ENCODE results near the gene AP3D1.
"Not testable (repeated sequence)": the region's sequence is repeated elsewhere in the genome, so short reads cannot be mapped to it uniquely, and the experiment has no call there.

AP3D1 gene

DNA sequence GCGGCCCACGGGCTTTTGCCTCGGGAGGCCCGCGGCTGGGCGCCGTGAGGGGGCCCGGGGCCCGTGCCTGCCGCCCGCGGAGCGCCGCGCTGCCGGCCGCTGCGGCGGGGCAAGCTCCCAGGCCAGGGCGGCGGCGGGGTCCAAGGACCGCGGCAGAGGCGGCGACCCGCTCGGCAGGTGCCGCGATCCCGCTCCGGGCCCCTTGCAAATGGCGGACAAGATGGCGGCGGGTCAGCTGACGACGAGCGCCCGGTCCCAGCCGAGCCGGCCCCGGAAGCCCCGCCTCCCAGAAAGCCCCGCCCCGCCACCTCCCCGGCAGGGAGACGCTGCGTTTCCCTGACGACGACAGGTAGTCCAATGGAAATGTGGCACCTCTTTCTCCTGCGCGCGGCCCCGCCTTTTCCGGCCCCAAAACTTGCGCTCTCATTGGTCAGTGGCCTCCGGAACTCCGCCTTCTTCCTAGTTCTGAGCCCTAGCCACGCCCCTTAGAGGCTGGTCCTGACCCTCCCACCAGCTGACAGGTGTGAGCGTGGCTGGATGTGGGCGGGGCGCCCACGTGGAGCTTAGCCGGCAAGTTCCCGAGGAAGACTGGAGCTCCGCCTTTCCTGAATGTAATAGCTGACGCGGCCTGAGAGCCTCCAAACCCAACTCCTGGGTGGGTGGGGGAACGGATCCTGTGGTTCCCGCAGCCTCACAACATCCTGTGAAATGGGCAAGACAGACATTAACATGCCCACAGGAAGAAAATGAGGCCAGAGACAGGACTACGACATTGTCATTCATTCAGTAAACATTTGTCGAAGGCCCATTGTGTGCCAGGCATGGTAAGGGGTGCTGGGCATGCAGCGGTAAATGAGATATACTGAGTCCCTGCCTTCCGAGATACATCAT is at the start of gene AP3D1:
AP3D1 (minus strand) TSS at position 228 of the 891 bp plus-strand sequence. CDS start 232 bp downstream, outside the sequence.
- DNase-seq: peak; percentile 100
- ATAC-seq: peak; percentile 92

DNA sequence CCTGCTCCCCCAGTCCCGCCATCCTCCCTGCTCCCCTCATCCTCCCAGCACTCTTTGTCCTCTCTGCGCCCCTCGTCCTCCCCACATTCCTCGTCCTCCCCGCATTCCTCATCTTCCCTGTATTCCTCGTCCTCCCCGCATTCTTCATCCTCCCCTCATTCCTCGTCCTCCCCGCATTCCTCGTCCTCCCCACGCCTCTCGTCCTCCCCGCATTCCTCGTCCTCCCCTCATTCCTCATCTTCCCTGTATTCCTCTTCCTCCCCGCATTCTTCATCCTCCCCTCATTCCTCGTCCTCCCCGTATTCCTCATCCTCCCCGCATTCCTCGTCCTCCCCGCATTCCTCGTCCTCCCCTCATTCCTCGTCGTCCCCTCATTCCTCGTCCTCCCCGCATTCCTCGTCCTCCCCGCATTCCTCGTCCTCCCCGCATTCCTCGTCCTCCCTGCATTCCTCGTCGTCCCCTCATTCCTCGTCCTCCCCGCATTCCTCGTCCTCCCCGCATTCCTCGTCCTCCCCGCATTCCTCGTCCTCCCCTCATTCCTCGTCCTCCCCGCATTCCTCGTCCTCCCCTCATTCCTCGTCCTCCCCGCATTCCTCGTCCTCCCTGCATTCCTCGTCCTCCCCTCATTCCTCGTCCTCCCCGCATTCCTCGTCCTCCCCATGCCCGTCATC is 49.4 kb upstream of the AP3D1 start:
- DNase-seq, ATAC-seq: not testable (repeated sequence)

DNA sequence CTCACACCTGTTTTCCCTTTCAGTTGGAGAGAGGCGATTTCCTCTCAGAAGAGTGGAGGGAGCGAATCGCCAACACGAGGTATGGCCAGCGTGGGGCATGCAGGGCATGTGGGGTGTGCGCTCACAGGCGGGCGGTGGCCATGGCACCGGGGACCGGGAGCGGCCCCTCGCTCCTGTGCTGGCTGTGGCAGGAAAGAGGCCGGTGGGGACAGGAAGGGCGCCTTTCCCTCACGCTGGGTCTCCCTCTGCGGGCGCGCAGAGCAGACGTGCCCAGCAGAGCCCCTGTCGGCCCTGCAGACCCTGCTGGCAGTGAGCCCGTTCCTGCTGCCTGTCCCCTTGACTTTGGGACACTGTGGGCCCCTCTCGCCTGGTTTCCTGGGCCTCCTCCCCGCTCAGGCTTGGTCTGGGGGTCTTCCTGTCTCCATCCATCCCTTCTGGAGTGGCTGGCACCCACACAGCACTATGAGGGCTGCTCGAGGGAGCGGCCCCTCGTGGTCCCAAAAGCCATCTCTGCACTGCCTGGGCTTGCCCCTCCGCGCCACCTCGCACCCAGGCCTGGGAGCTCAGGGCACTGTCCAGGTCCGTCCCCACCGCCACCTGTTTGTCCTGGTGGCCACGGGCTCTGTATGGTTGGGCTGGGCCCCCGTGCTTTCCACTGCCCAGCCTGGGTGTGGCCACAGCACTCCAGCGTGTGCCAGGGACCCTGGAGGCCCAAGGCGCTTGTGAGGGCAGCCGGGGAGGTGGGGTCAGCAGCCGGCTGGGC is 48.7 kb upstream of the AP3D1 start:
- DNase-seq (no peak), ATAC-seq (no peak)

DNA sequence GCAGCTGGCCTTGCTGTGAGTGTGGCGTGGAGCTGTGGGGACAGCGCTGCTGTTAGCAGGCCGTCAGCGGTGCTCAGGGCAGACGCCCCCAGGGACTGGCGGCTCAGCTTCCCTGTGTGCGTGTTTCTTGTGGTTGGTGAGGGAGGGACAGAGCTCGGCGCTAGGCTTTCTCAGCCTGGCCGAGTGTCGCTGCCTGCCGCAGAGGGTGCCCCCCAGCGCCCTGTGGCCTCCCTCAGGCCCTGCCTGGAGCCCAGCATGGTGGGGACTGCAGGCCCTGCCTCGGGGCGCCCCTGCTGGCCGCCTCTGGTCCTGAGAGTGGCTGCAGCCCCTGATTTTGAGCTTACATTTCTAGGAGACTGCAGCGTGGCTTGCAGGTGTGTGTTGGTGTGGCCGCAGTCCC is 47.8 kb upstream of the AP3D1 start:
- no peak for DNase-seq
- no peak for ATAC-seq

DNA sequence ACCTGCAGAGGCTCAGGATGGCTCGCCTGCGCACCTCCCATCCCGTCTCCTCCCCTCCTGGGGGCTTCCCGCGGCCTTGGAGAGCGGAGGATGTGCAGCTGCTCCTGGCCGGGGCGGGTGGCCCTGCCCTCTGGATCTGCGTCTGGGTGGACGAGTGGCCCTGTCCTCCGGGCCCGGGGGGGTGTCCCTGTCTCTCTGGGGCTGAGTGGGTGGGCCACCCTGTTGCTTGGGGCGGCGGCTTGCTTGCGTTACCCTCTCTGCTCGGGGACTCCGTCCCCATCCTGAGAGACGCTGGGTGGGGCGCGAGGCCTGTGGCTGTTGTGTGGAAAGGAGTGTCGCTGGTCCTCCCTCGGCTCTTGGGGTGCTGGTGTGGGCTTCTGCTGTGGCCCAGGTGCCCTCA is 47.0 kb upstream of the AP3D1 start:
- ATAC-seq (no peak), DNase-seq (no peak)

DNA sequence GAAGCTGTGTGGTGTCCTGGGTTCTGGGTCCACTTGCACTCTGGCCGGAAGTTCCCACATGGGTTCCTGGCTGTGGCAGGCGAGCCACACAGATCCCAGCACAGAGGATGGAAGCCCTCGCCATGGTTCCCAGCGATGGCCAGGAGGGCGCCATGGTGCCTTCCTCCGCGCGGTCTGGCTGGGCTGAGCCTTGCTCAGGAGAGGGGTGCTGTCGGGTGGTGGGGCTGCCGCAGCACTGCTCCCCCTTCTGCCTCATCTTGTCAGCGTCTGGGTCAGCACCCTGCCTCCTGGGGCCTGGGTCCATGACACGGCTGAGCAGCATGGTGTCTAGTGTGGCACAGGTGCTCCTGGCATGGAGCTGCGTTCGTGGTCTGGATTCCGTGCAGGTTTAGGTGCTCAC is 45.9 kb upstream of the AP3D1 start:
- ATAC-seq (no peak), DNase-seq (no peak)

DNA sequence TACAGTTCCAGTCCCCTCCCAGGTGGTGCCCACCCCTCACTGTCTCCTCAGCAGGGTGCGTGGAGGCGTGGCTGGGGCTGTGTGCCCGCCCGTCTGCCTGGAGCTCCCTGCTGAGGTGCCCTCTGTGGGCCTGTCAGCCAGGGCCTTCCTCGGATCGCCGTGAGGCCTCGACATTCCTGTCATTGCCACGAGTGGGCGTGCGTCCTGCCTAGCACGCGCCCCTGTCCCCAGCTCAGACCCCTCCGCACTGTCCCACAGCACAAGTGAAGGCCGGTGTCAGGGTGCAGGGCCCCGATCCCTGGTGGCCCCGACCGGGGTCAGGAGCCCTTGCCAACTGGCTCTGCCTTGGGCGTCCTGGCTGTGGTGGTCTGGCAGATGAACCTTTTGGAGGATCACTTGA is 44.5 kb upstream of the AP3D1 start:
- no peak for DNase-seq
- no peak for ATAC-seq

DNA sequence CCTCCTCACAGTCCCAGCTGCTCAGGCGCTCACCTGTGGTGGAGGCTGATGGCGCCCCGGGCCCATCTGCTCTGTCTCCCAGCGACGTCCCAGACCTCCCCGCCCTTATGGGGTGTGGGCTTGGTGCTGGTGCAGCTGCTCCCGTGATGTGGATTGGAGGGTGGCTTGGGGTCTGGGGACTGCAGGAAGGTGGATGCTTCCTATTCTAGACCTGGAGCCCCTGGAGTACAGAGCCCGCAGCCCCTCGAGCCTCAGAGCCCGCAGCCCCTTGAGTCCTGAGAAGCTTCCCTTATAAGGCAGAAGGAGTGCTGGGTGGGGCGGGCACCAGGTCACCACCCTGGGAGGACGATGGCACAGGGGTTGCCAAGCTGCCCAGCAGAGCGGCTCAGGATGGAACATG is 44.0 kb upstream of the AP3D1 start:
- DNase-seq (no peak), ATAC-seq (no peak)

DNA sequence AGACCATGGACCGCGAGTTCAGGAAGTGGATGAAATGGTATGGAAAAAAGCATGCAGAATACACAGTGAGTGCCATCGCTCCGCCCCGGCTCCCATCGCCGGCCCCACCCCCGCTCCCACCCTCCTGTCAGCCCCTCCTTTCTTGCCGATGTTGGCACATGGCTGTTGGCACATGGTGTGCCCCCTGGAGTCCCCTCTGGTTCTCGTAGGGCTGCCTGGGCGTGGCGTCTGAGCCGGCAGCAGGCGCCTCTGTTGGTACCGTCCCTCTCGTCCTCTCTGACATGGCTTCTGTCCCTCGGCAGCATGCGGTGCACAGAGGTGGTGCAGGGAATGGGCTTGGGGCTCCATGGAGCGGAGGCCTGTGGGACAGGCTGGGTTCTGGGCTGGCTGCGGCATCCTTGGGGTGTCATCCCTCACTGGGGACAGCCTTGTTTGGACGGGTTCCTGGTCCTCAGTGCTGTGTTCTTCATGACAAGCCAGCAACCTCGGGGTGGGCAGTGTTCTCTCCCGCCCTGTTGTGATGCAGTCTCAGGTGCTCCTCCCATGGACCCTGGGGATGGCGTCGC is 43.2 kb upstream of the AP3D1 start:
- no peak for DNase-seq
- no peak for ATAC-seq

DNA sequence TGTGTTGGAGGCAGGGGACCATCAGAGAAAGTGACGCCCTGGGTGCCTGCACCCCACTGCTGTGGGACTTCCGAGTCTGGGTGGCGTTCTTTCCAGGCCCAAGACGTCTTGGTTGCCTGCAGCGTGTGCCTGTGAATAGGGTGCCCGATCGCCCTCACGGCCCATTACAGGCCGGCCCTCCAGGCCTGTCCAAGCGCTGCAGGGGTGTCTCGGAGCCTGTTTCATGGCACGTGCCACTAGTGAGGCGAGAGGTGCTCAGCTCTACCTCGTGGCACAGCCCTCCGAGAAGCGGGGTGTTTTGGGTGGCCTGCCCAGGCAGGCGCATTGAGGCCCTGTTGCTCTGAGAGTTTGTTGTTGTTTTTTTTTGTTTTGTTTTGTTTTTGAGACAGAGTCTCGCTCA is 42.4 kb upstream of the AP3D1 start:
- ATAC-seq (no peak), DNase-seq (no peak)

DNA sequence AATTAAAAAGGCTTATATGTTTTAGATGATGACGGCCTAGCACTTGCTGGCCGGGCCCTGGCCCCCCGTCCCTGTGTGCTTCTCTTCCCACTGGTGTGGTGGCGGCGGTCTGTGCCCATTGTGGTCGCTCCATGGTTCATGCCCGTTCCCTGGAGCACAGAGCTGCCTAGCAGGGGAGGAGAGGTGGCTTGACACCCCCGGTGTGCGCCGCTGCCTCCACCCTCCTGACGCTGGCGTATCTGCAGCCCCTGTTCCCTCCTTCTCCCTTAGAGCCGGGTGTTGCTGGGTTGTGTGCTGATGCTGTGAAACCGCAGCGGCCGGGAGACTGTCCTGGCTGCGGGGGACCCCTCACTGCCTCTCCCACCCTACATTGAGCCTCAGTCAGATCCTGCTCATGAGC is 41.5 kb upstream of the AP3D1 start:
- DNase-seq (no peak), ATAC-seq (no peak)

DNA sequence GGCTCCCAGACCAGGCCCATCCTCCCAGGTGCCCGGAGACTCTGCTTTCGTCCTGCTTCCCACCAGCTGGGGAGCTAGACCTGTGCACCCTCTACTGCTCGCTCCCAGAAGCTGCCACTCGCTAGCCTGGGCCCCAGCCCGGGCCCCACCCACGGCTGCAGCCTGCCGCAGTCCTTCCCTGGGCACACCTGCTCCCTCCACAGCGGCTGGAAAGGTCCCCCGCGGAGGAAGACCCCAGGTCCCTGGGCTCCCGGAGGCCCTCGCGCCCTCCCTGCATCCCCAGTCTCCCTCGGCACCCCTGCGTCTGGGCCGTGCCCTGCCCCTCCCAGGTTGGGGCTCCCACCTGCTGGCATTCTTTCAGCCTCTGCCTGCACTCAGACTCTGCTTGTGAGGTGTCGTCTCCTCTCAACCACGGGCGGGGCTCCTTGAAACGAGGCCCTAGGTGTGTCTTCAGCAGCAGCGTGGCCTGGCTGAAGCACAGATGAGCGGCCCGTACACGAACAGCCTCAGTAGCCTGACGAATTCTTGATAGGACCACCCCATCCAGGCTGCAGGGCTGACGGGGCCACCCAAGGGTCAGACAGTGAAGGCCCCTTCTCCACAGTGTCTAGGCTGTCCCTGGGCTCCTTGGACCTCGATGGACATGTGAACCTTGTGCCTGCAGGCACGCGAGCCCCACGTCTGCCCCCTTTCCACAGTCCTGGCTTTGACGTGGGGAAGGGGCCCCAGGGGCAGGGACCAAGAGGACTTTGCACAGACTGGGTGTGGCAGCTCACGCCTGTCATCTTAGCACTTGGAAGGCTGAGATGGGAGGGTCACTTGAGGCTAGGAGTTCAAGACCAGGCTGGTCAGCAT is 40.3 kb upstream of the AP3D1 start:
- ATAC-seq: no peak
- no peak for DNase-seq

DNA sequence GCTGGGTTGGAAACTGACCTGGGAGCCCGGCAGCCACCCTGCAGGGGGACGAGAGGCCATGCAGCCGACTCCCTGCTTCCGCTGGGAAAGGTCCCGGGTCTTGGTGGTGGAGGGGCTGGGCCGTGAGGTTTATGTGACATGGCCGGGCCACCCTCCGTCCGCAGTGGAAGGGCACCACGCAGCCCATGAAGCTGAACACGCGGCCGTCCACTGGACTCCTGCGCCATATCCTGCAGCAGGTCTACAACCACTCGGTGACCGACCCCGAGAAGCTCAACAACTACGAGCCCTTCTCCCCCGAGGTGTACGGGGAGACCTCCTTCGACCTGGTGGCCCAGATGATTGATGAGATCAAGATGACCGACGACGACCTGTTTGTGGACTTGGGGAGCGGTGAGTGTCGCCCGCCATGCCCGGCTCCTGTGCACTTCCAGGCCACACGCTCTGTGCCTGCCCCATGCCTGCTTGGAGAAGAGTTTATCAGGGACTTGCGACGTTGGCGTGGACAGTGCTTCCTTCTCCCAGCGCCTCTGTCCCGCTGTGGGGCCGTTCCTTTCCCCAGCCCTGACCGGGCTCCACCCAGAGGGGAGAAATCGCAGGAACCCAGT is 39.6 kb upstream of the AP3D1 start:
- ATAC-seq: no peak

DNA sequence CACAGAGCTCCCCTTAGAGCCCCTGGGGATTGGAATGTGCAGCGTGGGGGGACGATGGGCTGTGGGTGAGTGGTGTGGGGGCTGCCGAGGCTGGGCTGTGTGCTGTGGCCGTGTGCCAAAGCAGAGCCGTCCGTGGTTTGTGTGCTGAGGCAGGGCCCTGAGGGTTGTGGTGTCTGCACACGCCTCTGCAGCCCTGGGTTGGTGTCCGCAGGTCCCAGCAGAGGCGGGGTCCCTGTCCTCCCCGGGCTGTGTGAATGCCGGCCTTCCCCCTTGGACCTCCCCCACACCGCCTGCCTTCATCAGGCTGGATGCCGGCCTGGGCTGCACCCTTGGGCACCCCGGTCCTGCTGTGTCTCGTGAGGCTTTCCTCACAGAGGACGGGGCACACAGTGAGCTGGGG is 38.5 kb upstream of the AP3D1 start:
- DNase-seq (no peak), ATAC-seq (no peak)

More for the DNA sequence above, 39.6 kb upstream of the AP3D1 start:
- no peak for DNase-seq

DNA sequence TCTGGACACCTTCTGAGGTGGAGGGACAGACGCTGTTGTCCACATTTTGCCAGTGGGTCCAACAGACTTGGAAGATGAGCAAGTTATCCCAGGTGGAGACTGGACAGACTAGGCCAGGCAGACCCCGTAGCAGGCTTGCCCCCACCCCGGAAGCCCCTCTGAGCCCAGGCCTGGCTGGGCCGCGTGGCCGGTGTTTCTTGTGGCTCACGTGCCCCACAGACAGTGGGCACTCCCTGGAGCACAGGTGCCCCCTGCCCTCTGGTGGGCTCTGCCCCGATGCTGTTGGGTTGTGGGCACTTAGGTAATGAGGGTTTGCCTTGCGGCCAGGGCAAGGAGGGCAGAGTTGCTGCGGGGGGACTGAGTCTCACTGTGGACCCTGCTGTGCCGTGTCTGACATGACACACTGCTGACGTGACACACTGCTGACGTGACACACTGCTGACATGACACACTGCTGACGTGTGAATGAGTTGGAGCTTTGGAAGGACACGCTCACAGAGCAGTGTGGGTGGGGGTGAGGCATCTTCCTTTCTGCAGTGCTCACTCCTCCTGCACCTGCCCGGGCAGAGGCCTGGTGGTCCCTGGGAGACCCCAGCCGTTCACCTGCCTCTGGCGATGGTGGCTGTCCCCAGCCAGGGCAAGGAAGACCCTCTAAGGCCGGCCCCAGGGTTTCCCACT is 37.5 kb upstream of the AP3D1 start:
- DNase-seq: no peak
- peak; percentile 51 for ATAC-seq

DNA sequence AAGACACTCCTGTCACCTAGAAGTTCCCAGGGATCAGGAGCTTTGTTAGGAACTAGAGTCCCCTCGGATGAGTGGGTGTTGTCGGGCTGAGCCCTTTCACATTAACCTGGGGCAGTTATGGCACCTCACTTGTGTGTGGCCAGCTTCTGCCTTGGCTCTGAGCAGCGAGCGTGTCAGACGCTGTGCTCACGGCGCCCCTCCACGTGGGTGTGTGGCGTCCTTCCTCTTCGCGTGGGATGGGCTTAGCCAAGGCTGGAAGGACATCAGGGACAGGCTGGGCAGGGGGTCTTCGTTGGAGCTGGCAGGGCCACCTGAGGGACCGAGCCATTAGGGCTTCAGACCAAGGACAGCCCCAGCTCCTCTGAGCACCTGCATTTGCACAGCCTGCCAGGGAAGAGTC is 35.8 kb upstream of the AP3D1 start:
- ATAC-seq (no peak), DNase-seq (no peak)

DNA sequence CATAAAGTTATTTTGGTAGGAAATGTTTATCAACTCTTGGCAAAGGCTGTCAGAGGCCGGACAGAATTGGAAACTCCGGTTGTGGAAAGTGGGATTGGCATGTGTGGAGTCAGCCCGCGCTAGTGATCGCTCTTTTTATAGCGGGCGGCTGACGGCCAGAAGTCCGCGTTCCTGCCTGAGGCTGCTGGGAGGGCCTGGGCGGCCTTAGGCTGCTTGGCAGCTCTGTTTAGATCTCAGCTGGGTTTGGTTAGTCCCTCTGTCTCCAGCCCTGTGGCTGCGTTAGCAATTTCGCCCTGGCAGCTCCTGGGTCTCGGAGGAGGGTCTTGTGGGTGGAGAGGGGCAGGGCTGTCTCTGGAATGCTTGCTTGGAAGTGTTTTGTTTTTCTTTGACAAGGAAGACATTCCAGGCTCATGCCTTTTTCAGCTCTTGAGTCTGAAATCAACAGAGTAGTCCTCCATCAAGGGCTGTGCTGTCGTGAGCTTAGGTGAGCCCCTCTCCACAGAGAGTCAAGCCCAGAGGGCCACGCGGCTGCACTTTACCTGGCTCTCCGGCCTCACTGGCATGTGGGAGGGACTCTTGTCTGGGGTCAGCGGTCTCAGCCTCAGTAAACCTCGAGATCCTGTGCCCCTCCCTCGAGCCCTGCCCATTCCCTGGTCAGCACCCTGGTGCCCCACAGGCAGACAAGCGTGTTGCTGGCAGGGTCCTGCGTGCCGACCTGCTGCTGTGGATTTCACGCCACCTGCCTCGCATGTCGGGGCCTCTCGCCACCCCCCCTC is 34.9 kb upstream of the AP3D1 start:
- ATAC-seq (no peak), DNase-seq (no peak)

DNA sequence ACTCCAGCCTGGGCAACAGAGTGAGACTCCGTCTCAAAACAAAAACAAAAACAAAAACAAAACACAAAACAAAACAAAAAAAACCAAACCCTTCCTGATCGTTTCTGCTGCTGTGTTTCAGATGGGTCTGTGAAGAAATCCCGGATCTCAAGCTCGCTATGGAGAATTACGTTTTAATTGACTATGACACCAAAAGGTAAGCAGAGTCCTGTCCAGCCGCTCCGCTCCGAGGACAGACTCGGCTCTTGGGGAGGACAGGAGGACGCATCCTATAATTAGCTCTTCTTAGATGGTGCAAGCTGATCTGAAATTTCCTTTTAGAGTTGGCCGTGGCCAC is 34.3 kb upstream of the AP3D1 start:
- no peak for ATAC-seq
- no peak for DNase-seq

DNA sequence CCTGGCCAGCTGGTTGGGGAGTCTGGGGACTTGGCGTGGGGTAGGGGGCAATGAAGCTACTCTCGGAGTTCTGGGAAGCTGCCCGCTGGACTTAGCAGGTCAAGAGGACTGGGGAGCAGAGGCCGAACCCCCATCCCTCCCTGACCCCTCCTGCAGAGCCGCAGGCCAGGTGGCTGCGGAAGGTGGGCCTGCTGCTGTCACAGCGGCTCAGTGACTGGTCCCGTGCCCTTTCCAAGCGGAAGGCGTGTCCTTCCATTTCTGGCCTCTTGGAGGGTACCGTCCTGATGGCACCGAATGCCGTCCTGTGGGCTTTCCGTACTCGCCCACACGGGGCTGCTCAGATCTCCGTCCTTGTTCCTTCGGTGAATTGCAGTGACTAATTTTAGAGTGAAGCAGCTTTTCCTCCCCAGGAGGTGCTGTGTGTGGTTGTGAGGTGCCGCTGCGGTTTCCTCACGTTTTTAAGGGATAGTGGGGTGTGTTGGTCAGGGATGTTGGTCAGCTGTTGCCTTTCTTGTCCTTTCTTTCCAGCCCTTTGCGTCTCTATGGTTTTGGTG is 33.1 kb upstream of the AP3D1 start:
- DNase-seq (no peak), ATAC-seq (no peak)

DNA sequence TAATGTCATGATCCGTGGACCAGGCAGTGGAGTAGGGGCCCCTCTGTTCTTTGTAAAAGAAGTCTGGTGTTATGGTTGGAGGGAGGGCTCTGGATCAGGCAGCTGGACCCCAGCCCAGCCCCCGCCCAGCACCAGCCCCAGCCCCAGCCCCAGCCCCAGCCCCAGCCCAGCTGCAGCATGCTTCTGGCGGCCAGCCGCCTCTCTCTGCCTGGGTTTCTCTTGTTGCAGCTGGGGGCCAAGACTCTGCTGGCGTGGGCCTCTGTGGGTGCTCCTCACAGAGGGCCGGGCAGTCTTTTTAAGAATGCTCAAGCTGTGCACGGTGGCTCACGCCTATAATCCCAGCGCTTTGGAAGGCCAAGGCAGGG is 30.2 kb upstream of the AP3D1 start:
- no peak for DNase-seq
- ATAC-seq: no peak

All from stimulated activated naive CD8-positive, alpha-beta T cell treated with anti-CD3 and anti-CD28 coated beads, Interleukin-15, Interleukin-2, amounts not matched to agents 100 U/mL and 50 U/mL, for 24 hours (primary cell).